ENCODE results near the gene HEMGN.
"Not testable (repeated sequence)": the region's sequence is repeated elsewhere in the genome, so short reads cannot be mapped to it uniquely, and the experiment has no call there.

Gene HEMGN, protein sequence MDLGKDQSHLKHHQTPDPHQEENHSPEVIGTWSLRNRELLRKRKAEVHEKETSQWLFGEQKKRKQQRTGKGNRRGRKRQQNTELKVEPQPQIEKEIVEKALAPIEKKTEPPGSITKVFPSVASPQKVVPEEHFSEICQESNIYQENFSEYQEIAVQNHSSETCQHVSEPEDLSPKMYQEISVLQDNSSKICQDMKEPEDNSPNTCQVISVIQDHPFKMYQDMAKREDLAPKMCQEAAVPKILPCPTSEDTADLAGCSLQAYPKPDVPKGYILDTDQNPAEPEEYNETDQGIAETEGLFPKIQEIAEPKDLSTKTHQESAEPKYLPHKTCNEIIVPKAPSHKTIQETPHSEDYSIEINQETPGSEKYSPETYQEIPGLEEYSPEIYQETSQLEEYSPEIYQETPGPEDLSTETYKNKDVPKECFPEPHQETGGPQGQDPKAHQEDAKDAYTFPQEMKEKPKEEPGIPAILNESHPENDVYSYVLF

GRCh38 chr9:97938081-97938644 lies at the start of gene HEMGN:
Gene HEMGN, minus strand, starts transcription at chr9:97938172. Its CDS starts 36 bp downstream, at chr9:97938136.
- DNase-seq (ENCODE audit: low spot score), result no peak

DNA sequence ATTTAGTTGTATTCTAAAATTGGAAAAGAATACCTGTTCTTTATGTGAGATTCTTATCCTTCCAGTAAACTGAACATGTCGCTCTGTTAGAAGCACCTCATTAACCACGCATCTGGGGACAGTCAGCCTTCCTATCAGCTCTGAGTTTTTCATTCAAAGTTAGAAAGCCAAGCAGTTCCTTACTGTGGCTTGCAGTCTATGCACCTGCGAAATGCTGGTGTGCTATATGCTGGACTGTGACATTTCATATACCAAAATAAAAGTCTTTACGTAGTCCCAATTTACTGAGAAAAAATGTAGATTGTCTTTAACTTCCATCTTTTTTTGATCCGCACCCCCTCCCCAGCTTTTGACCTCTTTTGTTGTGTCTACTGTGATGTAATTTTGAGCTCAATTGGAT lies 49.5 kb upstream of the HEMGN start:
- no peak for DNase-seq (ENCODE audit: low spot score)

DNA sequence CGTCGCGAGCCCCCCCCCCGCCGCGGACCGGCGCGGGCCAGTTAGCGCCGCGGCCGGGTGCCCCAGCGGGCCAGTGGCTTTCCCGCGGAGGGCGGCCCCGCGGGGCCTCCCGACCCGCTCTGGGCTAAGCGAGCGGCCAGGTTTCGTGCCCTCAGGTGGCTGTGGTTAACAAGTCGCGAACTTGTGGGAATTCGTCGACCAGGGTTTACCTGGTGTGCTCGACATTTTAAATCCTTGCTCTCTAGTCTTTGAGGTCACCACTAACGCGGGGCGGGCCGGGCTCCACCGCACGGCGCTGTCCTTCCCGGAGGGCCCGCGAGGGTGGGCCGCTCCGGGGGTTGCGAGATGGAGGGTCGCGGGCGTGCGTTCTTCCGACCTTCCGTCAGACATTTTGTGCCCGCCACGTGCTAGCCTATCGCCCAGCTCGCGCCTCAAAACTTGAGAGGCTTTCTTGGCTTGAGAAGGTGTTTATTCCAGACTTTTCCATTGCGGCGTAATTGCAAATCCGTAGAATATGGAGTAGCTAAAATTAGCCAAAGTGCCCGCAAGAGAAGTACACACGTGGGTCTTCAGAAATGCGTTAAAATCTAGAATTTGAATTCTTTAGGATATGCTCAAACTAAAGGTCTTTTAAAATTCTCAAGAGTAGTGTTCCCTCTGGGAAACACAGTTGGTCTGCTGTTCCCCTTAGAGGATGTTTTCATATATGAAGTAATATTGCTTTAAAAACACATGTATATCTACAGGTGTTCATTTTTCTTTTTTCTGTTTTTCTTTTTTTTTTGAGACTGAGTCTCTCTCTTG lies 47.3 kb upstream of the HEMGN start:
- peak; percentile 67 for DNase-seq (ENCODE audit: low spot score)

DNA sequence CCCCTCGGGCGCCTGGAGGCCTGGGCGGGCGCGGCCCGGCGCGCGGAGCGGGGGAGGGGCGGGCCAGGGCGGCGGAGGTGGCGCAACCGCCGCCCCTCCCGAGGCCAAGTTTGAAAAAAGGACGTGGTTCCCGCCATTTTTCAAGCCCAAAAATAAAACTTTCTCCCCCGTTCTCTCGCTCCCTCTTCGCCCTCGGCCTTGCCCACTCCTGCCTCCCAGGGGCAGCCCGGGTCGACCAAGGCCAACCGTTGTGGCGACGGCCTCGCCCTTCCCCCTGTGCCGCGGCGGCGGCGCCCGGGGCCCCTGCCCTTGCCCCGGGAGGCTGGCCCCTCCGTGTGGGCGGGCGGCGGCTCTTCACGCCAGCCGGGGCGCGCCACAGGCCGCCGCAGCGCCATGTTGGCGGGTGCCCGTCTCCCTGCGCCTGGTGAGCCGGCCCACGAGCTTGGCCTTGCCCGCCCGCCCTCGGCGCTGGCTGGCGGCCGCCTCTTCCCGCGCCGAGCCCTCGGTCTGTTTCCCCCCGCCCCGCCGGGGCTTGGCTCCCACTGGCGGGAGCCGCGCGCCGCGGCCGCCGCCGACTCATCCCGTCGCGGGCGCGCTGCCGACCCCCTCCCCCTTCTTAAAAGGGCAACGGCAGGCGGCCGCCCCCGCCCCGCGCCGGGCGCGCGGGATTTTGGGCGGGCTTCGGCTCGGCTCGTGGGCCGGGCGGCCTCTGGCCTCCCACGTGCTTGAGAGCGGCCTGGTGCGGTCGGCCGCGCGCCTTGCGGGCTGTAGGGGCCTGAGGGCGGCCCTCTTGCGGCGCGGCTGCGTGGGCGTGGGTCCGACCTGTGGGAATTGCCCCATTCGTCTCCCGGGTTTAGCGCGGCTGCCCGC lies 46.5 kb upstream of the HEMGN start:
- DNase-seq (ENCODE audit: low spot score), result peak; percentile 88

DNA sequence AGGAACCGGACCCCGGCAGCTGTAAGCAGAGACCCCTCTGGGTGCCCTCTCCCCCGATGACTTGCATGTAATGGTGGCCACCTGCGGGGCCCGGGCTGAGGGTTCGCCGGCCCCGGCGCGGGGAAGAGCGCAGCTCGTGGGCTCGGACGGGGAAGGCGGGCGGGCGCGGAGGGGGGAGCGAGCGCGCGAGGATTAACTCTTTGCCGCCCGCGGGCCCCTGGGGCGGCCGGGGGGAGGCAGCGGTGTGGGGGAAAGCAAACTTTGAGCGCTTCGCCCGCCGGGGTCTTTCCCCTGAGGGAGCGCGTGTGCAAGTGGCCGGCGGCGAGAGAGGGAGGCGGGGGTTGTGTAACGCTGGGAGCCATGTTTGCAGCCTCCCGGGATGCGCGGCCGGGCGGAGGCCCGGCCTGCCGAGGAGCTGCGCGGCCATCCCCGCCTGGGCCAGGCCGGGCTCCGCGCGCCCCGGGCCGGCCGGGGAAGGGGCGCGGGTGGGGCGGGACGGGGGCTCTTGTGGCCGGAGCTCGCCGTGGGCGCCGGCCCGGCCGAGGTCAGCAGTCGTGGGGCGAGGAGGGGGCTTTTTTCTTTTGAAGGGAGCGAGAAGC lies 45.7 kb upstream of the HEMGN start:
- peak; percentile 88 for DNase-seq (ENCODE audit: low spot score)

DNA sequence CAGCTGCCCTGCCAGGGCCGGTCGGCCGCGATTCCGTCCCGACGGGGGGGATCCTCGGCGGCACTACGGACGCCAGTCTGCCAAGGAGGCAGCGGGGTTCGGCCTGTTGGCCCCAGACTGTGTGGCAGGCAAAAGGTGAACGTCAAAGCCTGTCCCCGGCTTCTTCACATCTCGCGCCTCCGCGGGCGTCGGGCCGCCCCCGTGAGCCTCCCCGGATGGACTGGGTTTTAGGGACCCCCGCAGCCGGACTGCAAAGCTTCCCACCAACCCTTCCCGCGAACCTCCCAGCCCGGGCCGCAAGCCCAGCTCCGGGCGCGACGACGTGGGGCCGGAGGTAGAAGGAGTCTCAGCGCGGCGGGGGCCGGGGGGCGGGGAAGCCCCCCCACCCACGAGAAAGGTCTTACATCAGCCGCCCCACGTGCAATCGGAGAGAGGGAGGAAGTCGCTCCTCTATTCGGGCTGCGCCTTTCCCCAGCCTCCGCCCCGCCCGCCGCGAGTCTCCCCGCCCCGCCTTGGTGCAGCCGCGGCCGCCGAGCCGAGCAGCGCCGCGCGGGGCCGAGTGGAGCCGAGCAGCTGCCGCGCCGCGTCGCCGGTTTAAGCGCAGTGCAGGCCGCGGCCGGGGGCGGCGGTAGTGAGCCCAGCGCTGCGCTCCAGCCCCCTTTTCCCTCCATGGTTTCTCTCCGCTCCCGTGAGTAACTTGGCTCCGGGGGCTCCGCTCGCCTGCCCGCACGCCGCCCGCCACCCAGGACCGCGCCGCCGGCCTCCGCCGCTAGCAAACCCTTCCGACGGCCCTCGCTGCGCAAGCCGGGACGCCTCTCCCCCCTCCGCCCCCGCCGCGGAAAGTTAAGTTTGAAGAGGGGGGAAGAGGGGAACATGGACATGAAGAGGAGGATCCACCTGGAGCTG lies 45.0 kb upstream of the HEMGN start, which contains the start of gene ANP32B:
ANP32B (plus strand) TSS at position 659 of the 906 bp plus-strand sequence; CDS start at position 874, 215 bp downstream.
- peak; percentile 96 for DNase-seq (ENCODE audit: low spot score)

- DNase-seq (ENCODE audit: low spot score), result no peak
Measured at GRCh38 chr9:97981846-97982682, 44.1 kb upstream of the HEMGN start.

- DNase-seq (ENCODE audit: low spot score), result no peak
Measured at GRCh38 chr9:97980918-97981845, 43.2 kb upstream of the HEMGN start.

GRCh38 chr9:97980479-97980803 lies 42.5 kb upstream of the HEMGN start:
- DNase-seq (ENCODE audit: low spot score), result no peak

DNA sequence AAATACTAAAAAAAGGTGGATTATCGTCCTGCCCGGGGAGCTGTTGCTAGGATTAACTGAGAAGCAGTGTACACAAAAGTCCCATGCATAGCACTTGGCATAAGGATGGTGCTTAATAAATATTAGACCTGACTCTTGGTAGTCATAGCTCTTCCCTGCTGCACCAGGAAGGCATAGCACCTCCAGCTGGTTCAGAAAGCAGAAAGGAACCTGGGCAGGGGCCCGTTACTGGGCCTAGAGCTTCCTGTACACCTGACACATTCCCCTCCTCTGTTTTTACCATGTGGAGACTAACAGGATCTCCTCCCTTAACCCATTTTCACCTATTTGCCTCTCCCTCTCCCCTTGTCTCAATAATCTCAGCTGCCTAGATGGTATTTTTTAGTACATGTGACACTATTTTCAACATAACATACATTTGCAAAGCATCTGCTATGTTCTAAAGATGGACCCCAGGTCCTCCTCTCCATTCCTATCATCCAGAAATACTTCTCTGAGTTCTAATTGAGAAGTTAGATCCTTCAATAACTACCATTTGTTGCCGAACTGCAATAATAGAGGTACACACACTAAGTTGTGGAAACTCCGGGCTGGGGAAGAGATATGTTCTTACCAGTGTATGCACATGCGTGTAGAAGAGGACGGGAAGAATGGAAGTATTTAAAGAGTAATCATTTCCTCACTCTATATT lies 42.0 kb upstream of the HEMGN start:
- DNase-seq (ENCODE audit: low spot score), result no peak

DNA sequence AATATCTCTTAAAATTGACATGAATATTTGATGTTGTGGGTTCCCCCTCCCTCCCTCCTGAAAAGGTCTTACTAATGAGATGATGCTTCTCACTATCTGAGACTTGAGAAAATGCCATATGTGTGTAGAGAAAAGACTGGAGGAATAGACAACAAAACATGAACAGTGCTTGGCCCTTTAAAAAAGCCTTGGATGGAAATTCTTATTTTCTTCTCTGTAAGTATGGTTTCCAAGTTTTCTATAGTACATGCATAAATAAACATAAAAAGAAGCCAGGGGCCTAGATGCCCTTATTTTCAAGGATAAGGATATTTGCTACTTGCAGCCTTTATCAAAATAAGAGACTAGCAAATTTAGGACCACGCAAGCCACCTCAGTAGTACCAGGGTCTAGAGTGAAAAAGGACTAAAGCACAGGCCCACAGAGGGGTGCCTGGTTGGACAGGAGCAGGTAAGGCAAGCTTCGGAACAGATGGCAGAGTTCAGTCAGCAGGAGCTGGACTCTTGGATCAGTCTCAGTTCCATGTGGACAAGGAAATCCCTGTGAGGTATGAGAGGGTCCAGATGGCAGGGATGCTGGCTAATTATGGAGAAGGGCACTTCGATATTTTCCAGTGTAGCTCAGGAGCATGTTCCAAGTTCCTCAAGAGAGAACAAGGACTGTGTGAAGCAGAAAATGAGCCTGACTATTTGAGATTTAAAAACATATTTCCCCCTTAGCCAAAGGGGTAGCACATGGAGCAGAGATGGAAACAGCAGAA lies 40.6 kb upstream of the HEMGN start:
- no peak for DNase-seq (ENCODE audit: low spot score)

DNA sequence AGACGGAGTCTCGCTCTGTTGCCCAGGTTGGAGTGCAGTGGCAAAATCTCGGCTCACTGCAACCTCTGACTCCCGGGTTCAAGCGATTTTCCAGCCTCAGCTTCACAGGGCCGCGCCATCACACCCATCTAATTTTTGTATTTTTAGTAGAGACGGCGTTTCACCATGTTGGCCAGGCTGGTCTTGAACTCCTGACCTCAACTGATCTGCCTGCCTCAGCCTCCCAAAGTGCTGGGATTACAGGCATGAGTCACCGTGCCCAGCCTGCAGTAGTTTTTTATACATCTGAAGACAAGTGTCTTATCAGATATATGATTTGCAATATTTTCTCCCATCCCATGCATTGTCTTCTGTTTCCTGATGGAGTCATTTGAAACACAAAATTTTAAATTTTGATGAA lies 38.7 kb upstream of the HEMGN start:
- DNase-seq (ENCODE audit: low spot score), result not testable (repeated sequence)

- no peak for DNase-seq (ENCODE audit: low spot score)
Measured at GRCh38 chr9:97975376-97975775, 37.4 kb upstream of the HEMGN start.

DNA sequence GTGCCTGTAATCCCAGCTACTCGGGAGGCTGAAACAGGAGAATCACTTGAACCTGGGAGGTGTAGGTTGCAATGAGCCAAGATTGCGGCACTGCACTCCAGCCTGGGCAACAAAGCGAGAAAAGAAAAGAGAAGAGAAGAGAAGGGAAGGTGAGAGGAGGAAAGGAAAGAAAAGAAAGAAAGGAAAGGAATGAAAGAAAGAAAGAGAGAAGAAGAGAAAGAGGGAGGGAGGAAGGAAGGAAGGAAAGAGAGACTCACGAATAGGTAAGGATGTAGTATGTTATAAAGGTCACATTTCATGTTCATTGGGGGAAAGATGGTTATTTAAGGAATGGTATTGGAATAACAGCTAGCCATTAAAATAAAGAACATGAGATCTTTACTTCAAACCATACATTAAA lies 34.8 kb upstream of the HEMGN start:
- DNase-seq (ENCODE audit: low spot score), result no peak

DNA sequence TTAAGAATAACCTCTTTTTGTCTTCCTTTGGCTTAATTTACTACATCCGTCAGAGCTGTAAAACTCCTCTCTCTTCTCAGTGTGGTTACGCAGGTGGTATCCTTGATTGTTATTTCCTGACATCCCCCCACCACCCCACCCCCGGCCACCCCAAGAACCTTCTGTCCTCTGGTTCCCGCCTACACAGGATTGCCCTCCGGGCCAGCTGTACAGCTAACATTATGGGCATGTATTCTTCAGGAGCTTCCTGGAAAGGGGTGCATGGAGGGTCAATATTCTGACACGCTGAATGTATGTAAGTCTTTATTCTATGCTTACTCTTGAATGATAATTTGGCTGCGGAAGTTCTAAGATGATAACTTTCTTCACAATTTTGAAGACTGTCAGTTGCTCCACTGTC lies 32.2 kb upstream of the HEMGN start:
- no peak for DNase-seq (ENCODE audit: low spot score)

DNA sequence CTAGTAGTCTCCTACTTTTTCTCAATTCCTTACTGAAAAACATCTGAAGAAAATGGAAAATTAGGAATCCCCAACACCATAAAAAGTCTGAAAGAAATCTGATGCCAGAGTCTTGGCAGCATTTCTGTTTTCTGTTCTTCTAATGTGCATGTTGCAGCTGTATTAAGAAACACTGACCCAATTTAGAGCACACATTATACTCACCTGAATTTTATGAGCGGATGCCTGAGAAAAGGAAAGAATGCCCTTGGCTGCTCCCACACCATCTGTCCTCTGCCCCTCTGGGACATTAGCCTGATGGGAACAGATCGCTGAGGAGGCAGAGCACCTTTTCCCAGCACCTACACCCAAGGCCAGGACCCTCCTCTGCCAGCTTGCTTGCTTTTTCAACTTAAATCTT lies 31.0 kb upstream of the HEMGN start:
- DNase-seq (ENCODE audit: low spot score), result no peak

GRCh38 chr9:97966493-97966892 lies 28.5 kb upstream of the HEMGN start:
- DNase-seq (ENCODE audit: low spot score), result no peak
